GM10248 (cell line): Measurements from ENCODE around the gene KCNH1.

Source experiments
- CTCF ChIA-PET: fragments of 300-600 bp; sonication (Branson Sonifier 250); formaldehyde crosslinking; extraction: SDS; loops from one replicate; lab custom pipeline; 2021; ENCODE audit warnings: antibody characterized with exemption; lab: Yijun Ruan, JAX
- POLR2A ChIA-PET: fragments of 350-650 bp; sonication (Branson Sonifier 250); formaldehyde crosslinking; extraction: SDS; loops from one replicate; lab custom pipeline; 2020; ENCODE audit warnings: antibody characterized with exemption; lab: Yijun Ruan, JAX
- DNase-seq: peaks from one replicate; pipeline ENCODE4 v3.0.0; 2012; ENCODE audit errors: extremely low spot score
- TF ChIP-seq, protein P1 (sequence below): IDR thresholded peaks from 2 replicates; pipeline ENCODE4 v1.5.1; 2012; ENCODE audit warnings: mild to moderate bottlenecking, low read depth; ENCODE audit errors: extremely low read depth, missing control alignments, control extremely low read depth

The KCNH1 gene

DNA sequence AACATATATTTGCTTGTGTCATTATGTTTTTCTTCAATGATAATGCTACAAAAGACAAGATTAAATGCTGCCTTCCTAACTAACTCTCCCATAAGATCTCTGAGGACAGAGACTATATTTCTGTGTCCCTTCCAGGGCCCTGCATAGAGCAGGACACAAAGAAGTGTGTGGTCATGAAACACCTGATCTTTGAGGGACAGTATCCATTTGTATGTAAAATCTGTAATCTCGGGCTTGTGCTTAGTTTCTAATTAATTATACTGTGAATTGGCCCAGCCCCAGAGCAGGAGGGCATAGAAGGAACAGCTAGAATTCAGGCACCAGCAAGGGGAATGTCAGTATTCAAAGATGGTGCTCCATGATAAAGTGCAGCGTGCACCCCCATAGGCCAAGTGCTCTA is 430.4 kb downstream of the KCNH1 start:
- TF ChIP-seq, protein P1, sequence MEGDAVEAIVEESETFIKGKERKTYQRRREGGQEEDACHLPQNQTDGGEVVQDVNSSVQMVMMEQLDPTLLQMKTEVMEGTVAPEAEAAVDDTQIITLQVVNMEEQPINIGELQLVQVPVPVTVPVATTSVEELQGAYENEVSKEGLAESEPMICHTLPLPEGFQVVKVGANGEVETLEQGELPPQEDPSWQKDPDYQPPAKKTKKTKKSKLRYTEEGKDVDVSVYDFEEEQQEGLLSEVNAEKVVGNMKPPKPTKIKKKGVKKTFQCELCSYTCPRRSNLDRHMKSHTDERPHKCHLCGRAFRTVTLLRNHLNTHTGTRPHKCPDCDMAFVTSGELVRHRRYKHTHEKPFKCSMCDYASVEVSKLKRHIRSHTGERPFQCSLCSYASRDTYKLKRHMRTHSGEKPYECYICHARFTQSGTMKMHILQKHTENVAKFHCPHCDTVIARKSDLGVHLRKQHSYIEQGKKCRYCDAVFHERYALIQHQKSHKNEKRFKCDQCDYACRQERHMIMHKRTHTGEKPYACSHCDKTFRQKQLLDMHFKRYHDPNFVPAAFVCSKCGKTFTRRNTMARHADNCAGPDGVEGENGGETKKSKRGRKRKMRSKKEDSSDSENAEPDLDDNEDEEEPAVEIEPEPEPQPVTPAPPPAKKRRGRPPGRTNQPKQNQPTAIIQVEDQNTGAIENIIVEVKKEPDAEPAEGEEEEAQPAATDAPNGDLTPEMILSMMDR: no peak
- POLR2A ChIA-PET: no interaction called here
- CTCF ChIA-PET: interaction anchor here (0.8 kb wide), 1 partner anchor 9 kb away, joined by 3 read pairs; no protein-coding TSS in a partner anchor
- DNase-seq: no peak

- POLR2A ChIA-PET: no interaction called here
- TF ChIP-seq, protein P1: no peak
Observed at GRCh38 chr1:210702506-210702905, 431.4 kb downstream of the KCNH1 start.

GRCh38 chr1:210700511-210700910 is 433.4 kb downstream of the KCNH1 start:
- ChIA-PET POLR2A (no interaction called here), CTCF (interaction anchor here (1.3 to 1.6 kb wide), 2 partner anchors 22 to 28 kb away, joined by 3 read pairs; no protein-coding TSS in a partner anchor)
- TF ChIP-seq, protein P1: no peak
- DNase-seq: no peak

More at GRCh38 chr1:210702506-210702905, 431.4 kb downstream of the KCNH1 start:
- CTCF ChIA-PET: interaction anchor here (1.2 kb wide), 1 partner anchor 21 kb away, joined by 3 read pairs; no protein-coding TSS in a partner anchor
- DNase-seq: no peak

DNA sequence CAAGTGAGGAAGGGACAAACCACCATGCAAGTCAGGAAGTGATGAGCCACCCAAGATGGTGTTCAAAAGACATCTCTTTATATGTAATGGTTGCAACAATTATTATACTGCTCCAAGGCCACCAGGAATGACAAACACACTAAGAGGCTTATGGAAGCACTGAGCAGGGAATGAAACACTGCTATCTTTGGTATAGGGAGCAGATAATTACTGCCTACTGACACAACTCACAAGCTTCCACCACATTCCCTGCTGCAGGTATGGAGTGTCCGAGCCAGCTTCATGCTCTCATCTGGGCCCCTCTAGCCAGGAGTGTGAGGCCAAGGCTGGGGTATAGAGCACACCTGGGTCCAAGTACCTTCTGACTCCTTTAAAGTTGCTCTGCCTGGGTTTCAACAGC is 433.9 kb downstream of the KCNH1 start:
- no peak for DNase-seq
- ChIA-PET CTCF (interaction anchor here (1.3 kb wide), 1 partner anchor 21 kb away, joined by 3 read pairs; no protein-coding TSS in a partner anchor), POLR2A (no interaction called here)
- TF ChIP-seq, protein P1: no peak

DNA sequence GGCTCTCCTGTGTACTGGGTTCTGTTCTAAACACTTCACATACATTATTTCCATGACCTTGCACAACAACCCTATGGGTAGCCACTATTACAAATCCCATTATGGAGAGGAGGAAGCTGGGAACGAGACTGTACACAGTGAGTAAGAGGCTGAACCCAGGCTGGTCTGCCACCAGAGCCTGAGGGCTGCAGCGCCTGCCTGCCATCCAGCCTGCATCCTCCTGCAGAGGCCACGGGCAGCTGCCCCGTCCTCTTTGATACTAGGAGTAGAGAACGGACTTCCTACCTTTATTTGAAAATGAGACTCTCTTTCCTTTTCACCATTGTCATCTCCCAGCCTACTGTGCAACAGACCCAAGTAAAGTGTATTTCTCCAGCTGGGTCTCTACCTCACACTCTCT is 435.3 kb downstream of the KCNH1 start:
- TF ChIP-seq, protein P1: no peak
- CTCF ChIA-PET: interaction anchor here (1.8 kb wide), 1 partner anchor 10 kb away, joined by 5 read pairs; no protein-coding TSS in a partner anchor

DNA sequence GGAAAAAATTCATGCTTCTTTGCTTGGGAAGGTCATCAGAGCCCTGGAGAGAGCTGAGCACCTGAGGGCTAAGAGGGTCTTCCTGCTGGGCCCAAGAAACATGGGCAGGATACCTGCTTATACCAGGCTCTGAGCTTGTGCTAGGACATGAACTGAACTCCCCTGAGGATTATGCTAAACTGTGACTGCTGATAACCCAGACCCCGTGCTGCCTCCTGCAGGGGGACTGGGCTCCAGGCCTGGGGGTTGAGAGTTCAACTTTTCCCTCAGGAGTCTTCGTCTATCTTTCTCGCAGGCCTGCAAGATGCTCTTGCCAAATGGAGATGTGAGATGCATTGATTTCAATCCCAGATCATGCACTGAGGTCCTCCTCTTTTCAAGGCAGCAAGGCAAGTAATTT is 436.8 kb downstream of the KCNH1 start:
- TF ChIP-seq, protein P1: no peak
- no peak for DNase-seq
- ChIA-PET CTCF (interaction anchor here (1.8 kb wide), 1 partner anchor 12 kb away, joined by 11 read pairs; no protein-coding TSS in a partner anchor), POLR2A (no interaction called here)

More for the DNA sequence above, 435.3 kb downstream of the KCNH1 start:
- DNase-seq: no peak
- POLR2A ChIA-PET: no interaction called here
